HG02571 (cell line): ENCODE data around the gene TMEM185A.
A peak's percentile ranks its signal among the peaks of the same experiment; 100 is the strongest.
"Not testable (repeated sequence)": the region's sequence is repeated elsewhere in the genome, so short reads cannot be mapped to it uniquely, and the experiment has no call there.

Experiments
- ATAC-seq: cut with Tn5 transposase; IDR thresholded peaks from one replicate; pipeline ENCODE4 v1.9.1; 2021; ENCODE audit warnings: mild to moderate bottlenecking, moderate library complexity; ENCODE audit not compliant: unreplicated experiment

The TMEM185A gene

DNA sequence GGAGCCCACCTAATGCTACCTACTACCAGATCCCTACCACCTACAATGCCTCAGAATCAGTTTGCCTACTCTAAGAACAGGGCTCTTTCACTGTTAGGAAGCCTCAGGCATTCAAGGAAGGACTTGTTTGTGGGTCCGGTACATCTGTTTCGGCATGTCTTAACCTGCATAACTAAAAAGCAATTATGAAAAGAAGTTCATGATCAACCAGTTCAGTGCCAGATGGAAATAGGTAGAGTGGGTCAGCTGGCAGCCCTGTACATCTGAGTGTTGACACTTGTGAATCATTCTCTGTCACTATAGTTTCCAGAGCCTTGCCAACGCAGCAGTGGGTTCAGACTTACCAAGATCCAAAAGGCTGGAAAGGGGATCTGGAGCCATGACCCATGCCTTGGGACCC is 3.3 kb downstream of the TMEM185A start:
- no peak for ATAC-seq

DNA sequence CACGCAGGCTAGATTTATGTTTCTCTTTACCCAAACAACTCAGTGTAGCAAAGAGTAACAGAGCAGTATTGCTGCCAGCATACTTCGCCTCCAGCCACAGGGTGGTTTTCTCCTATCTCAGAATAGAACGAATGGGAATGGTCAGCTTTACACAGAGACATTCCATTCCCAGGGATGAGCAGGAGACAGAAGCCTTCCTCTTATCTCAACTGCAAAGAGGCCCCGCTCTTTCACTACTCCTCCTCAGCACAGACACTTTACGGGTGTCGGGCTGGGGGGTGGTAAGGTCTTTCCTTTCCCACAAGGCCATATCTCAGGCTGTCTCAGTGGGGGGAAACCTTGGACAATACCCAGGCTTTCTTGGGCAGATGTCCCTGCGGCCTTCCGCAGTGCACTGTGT is 4.8 kb downstream of the TMEM185A start:
- ATAC-seq: not testable (repeated sequence)

DNA sequence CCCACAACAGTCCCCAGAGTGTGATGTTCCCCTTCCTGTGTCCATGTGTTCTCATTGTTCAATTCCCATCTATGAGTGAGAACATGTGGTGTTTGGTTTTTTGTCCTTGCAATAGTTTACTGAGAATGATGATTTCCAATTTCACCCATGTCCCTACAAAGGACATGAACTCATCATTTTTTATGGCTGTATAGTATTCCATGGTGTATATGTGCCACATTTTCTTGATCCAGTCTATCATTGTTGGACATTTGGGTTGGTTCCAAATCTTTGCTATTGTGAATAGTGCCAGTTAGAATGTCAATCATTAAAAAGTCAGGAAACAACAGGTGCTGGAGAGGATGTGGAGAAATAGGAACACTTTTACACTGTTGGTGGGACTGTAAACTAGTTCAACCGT is 11.9 kb downstream of the TMEM185A start:
- not testable (repeated sequence) for ATAC-seq

DNA sequence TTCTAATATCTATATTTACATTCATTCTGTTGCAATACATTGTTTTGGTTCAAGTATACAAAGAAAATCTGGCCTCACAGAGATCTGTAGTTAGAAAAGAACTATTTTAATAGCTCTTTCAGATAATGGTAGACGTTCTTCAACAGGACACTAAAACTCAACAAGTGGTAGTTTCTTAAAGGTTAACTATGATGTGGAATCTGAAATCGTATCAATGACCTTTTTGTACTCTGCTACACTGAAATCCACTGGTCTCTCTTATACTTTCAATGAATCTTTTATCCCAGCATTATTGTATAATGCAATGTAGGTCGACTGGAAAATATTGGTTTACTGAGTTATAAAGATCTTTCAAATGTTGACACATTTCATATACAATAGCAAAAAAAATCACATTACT is 12.7 kb downstream of the TMEM185A start:
- ATAC-seq: no peak

DNA sequence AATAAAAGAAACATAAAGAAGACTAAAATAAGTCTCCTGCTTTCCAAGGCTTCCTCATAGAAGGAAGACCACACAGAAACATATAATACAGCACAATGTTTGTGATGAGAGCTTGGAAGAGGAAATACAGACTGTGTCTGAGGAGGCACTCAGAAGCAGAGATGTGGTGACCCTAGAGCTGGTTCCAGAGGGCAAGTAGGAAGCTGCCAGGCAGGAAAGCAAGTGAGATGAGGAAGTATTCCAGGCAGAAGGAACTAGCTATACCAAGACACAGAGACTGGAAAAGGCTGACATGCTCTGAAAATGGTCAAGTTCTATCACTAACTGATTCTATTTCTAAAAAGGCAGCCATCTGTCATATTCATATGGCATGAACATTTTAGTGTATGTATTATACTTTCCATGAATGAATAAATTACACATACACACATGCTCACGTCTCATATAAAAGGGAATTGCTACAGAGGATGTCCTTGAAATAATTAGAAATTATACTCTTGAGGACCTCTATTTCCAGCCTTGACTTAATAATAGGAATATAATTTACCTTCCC is 19.9 kb downstream of the TMEM185A start:
- ATAC-seq: no peak

DNA sequence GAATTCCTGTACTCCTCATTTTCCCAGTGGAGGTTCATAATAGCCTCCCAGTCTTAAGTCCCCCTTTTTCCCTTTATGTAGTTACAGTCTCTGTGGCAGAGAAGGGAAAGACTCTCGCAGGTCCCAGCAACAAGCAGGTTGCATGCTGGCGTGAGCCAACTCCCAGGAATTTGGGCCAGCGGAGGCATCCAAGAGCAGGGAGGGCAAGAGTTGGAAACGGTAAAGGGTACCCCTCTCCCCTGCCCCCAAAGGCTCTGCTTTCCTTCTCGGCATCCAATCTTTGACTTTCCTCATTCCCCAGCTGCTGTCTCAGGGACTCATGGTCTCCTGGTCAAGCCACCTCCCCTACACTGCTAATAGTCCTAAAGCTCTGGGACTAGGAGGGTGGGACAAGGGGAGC is 21.1 kb downstream of the TMEM185A start:
- no peak for ATAC-seq

DNA sequence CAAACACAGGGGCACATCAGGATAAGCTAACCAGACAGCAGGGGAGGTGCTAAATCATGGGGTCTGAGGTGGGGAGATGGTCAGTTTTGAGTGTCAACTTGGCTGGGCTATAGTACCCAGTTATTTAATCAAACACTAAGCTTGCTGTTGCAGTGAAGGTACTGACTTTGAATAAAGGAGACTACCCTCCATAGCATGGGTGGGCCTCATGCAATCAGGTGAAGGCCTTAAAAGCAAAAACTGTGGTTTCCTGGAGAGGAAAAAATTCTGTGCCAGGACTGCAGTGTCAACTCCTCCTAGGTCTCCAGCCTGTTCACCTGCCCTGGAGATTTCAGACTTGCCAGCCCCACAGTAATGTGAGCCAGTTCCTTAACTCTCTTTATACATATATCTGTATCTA is 23.9 kb downstream of the TMEM185A start:
- ATAC-seq: no peak

DNA sequence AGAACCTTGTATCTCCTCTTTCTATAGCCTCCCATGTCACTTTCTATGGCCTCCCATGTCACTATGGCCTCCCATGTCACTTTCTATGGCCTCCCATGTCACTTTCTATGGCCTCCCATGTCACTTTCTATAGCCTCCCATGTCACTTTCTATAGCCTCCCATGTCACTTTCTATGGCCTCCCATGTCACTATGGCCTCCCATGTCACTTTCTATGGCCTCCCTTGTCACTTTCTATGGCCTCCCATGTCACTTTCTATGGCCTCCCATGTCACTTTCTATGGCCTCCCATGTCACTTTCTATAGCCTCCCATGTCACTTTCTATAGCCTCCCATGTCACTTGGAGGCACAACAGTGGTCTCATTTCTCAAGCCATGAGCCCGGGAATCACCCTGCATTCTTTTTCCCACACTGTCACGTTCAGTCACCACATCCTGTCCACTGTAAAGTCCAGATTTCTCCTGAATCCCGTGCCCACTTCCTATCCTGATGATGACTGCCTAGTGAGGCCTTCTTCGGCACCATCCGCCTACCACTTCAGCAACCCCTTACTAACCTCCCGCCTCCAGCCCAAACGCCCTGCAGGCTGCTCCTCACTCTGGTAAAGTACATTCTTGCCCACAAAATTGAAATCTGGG is 26.2 kb downstream of the TMEM185A start:
- not testable (repeated sequence) for ATAC-seq

DNA sequence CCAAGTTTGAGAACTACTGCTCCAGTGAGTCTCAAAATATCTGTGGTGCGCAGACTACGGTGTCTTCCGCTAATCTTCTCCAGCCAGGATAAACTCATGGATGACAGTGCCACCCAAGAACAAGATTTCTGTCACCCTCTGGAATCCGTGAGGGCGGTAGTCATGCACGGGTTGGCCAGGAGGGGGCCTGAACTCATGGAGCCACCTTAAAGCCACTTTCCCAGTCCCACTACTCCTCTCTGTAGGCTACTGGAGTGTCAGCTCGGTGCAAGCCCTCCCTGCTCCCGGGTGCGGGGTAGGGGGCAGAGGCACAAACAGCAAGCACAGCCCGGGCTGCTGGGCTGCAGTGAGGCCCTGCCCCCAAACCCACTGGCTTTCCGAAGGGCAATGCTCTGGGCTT is 33.0 kb downstream of the TMEM185A start:
- ATAC-seq: not testable (repeated sequence)

DNA sequence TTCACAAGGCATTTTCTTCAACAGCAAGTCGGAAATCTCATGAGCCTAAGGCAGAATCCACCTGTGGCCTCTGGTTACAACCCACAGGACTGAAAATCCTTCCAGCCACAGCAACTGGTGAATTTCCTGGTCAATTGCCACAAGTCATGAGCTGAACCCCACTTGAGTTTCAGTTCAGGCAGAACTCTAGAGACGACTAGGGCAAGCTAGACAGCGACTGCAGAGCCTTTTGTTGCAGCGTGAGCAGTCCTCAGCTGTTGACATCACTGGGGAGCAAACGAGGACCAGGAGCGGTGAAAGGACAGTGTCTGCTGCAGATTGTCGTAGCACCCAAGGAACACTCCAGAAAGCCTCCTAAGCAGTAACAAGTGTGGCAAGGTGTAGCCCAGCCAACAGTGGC is 35.6 kb downstream of the TMEM185A start:
- ATAC-seq: not testable (repeated sequence)

DNA sequence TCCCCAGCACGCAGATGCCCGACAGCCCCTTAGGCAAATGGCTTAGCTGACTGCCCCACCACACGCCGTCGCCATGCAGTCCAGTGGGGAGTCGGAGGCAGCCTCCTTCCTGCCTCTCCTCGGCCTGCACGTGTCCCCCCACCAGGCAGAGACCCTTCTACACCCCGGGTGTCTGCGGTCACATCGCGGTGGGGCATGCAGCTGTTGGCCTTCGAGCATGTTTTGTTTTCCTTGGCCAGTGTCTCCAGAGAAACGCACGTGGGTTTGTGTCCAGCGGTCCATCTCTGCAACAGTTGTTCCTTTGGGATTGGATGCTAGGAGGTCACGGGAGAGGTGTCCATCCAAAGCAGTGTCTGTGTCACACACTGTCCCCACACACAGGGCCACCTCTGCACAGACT is 36.4 kb downstream of the TMEM185A start, which contains the start of gene HSFX2:
TSS of gene HSFX2 (minus strand) at position 101 of the 400 bp plus-strand sequence. CDS start 614 bp downstream, outside the sequence.
- ATAC-seq: not testable (repeated sequence)

DNA sequence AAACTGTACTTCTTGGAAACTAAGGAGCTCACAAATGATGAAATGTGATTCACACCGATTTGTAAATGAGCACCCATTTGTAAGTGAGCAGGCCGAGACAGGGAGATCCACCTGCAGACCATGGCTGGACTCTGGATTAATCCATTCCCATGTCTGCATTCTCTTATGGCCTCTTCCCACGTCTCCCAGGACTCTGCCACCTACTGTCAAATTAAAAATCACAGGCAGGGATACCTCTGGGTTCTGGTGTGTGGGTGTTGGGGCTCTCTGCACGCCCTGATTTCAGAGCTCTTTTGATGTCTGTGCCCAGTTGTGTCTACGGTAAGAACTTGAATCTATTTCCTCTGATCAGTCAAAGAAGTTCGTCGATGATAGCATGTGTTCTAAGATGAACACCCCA is 40.6 kb downstream of the TMEM185A start:
- ATAC-seq: not testable (repeated sequence)

DNA sequence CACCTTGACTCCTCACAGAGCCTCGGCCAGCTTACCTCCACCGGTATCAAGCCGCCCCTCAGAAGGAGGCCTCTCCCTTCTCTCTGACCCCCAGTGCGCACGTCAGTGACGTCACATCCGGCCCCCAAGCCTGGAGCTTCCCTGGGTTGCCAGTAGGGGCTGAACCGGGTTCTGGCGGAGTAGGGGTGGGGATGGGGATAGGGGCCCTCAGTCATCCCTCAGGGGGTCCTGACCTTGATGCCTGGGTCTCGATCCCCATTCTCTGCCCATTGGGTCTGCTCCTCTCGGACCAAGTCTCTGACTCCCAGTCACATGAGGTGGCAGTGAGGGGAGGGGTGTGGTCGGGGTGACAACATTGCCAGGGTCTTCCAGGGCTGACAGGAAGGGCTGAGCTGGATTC is 44.2 kb downstream of the TMEM185A start, which contains the start of gene MAGEA9B:
TSS of gene MAGEA9B (minus strand) at position 101 of the 400 bp plus-strand sequence. CDS start 4,280 bp downstream, outside the sequence.
- ATAC-seq: not testable (repeated sequence)

DNA sequence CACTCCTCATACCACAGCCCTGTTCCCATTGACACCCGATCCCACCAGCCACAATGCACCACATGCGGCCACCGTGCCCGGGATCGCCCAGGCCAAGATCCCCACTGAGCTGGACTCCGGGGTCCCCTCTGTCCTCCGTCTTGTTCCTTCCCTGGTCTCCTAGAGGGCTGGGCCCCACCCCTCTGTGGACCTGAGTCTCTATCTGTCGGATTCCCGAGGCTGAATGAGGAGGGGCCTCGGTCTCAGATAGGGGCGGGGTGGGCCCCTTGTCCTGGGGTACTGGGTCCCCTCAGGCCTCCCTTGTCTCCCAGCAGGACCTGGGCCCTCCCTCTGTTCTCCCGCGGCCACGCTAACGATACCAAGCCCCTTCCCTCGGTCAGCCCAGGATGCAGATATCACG is 46.0 kb downstream of the TMEM185A start:
- not testable (repeated sequence) for ATAC-seq

DNA sequence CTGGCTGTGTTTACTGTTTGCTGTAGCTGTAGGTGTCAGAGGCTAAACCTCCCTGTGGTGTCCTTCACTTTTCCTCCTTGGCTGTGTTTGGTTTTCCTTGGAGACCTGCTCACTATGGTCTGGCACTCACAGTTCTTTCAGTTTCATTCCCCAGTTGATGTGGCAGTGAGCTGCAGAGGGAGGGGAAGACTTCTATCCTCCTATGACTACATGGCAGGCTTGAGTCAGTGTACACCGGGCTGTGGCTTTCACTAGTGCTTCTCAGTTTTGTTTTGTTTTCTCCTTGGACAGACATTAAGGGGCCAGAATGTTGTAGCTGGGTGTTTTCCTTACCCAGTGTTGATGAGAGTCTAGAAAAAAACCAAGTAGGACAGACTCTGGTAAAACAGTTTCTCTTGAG is 58.1 kb downstream of the TMEM185A start:
- ATAC-seq: peak; percentile 99

DNA sequence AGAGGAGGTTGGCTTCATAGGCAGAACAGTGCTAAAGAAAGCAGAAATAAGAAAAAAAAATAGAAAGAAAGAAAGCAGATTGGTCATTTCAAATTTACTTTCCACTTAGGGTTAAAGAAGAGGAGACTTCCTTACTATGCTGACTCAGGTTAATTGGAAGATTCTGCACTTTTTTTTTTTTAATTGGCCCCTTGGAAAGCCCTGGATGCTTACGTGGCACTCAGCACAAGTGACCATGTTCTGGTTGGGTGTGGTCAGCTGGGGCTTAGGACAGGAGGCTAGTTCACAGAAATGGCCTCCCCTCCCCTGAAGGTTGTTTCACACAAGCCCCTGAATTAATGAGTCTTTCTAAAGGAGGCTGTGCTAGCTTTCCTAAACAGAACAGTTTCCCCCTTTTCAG is 58.8 kb downstream of the TMEM185A start:
- ATAC-seq: no peak

DNA sequence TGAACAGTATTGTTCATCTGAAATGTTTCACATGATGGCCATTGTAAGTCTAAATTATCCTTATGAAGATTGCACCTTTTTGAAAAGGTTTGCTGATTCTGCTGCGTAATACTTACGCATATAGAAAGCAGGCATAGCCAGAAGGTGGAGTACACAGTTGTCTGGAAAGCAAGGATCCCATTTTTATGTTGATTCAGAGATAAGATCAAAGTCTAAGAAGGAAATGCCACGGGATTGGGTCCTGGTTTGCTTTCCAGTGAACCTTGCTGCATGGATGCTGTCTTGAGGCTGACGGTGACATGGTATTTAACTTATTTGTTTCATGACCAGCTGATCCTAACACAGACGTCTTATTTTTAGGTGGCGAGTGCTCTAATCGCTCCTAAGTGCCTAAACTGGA is 59.8 kb downstream of the TMEM185A start:
- no peak for ATAC-seq

DNA sequence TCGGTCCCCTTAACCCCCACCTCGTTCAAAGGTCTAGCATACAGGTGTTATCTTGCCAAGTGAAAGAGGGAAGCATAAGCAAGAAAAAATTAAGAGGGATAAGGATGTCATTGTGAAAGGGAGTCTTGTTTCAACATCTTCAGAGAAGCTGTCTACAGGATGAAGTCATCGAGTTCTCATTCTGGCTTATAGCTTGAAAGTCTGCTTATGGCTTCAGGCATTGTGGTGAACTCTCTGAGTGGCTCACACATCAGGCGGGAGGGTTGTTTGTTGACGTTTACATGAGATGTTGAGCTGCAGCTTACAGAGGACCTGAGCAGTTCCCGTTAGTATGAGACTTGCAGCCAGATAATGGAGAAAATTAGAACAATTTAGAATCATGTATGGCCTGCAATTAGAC is 60.9 kb downstream of the TMEM185A start:
- ATAC-seq: no peak

DNA sequence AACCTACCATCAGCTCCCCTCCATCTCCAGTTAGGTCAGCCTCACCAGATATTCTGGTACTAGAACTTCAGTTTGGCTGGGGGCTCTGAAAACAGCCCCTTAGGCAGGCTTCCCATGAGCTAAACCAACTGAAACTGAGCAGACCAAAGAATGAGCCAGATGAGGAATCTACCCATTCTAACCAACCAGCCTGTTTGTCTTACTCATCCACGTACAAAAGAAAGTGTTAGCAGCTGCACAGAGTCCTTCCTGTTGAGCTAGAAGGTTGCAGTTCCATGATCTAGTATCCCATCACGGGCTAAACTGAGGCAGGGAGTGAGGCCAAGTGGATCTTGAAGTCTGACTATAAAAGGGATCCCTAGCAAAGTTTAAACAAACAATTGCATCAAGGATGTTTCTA is 61.8 kb downstream of the TMEM185A start:
- ATAC-seq: no peak

DNA sequence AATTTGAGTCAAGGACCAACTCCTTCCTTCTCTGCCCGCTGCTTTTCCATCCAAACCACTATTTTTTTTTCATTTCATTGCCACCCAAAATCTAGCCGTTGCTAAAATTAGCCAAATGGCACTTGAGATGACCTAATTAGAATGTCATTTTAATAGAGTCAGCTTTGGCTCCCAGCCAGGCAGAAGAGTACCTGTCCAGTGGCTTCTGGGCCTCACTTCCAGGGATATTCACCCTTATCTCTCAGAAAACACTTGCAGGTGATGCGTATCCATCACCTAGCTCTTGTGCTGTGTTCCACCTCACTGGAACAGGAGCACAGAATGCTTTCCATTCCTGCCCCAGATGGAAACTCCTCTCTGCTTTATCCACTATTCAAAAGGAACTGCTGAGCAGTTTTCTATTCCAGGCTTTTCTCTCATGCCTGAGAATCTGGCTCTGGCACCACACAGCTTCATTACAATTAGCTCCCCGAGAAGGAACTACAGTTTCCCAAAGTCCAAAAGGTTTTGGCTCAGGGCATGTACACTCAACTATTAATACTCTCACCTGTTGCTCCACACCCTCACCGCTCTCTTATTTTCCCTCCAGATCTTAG is 62.8 kb downstream of the TMEM185A start:
- no peak for ATAC-seq

DNA sequence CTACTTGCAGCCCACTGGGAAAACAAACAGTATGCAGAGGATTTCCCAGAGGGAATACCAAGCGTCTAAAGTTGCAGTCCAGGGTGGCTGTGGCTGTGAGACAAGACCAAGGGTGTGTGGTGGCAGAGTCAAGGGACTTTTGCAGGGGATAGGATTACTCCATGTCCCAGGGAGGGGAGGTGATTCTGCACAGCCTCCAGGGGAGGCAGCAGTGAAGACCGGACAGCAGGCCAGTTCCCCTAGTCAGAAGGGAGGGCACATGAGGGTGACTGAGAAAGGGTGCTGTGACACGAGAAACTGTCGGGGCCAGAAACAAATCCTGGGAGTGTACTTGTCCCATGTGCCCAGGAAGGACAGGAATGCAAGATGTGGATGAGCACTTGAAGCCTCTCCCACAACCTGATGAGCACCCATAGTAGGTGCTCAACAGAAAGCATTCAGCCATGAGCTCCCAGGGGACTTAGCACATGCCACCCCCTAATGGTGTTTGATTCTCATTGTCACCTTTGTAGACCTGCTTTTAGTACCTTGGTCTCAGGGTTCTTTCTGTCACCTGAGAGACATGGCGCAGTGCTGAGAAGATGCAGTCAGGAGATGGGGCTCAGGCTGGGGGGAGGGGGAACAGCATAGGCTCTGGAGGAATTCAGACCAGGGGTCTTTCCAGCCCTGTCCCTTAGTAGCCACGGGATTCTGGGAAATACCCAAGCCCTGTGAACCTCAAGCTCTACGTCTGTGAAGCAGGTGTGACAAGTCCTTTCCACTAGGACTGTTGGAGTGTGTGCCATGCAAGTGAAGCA is 63.8 kb downstream of the TMEM185A start:
- ATAC-seq: no peak
